GM12892 (cell line): ENCODE measurements around the gene GASK1A.

Experiments
- POLR2A ChIP-seq: IDR thresholded peaks from 2 replicates; pipeline ENCODE4 v1.6.1; 2011; ENCODE audit warnings: low read depth, low read length, control low read depth
- POLR2AphosphoS5 ChIP-seq: IDR thresholded peaks from 2 replicates; pipeline ENCODE4 v1.6.1; 2011; ENCODE audit warnings: low read depth, low read length, control low read depth
- TAF1 ChIP-seq: IDR thresholded peaks from 2 replicates; pipeline ENCODE4 v1.6.1; 2011; ENCODE audit warnings: low read depth, mild to moderate bottlenecking, control low read depth, low read length, borderline replicate concordance

DNA sequence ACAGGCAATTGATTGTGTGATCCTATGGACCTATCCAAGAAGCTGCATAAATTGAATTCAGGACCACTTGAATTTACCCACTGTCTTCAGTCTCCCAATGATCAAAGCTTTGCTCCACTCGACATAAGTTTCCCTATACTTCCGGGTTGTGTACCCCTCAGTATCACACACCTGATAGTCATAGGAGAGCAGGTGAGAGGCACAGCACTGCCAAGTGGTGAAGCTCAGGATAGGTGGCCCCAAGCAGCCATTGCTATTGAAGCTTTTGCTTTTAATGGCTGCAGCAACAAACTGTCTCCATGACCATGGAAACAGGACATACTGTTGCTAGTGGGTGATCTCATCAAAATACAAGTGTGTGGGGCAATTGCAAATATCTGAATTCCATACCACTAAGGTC lies 27.7 kb downstream of the GASK1A start:
- TF ChIP-seq TAF1 (no peak), POLR2AphosphoS5 (no peak), POLR2A (no peak)
